H4 (cell line): Measurements from ENCODE around the gene SPDL1. TPM values are rescaled to one million over a fixed set of nuclear protein-coding genes. Genes with fewer than 3 reads are reported as not detected.
"Not testable (repeated sequence)": the region's sequence is repeated elsewhere in the genome, so short reads cannot be mapped to it uniquely, and the experiment has no call there.

Source experiments
- DNase-seq: peaks from one replicate; pipeline ENCODE4 v3.0.0-alpha.2; 2015; ENCODE audit warnings: low spot score
- total RNA-seq: library from RNA; depleted of rRNA; stranded (reverse); fragments of >200 nt; shearing (Covaris generic); gene quantifications from 2 replicates; pipeline ENCODE4 v1.2.3, GENCODE V29; 2014

Gene SPDL1
- total RNA-seq, 1 experiment from 2014 or later: 34.1 TPM

DNA sequence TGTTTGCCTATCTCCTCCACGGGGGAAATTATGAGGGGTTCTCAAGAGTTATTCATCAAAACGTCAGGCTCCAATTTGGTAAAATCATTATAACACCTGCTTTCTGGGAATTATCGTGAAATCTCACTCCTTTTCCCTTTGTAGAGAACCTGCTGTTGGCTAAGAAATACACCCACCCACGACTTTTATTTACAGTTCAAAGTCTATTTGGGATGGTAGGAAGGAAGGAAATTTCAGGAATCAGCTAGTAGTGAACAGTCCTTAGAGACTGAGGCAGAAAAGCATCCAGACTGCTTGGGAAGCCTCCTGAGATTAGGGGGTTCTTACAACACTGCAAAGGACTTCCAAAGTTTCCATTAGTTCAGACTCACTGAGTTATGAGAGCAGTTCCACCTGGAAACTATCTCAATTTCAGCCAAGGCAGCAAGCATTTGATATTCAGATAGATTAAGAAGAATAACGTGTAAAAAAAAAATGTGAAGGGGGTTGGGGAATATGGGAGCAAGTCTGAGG is 9.4 kb upstream of the SPDL1 start:
- DNase-seq: no peak

DNA sequence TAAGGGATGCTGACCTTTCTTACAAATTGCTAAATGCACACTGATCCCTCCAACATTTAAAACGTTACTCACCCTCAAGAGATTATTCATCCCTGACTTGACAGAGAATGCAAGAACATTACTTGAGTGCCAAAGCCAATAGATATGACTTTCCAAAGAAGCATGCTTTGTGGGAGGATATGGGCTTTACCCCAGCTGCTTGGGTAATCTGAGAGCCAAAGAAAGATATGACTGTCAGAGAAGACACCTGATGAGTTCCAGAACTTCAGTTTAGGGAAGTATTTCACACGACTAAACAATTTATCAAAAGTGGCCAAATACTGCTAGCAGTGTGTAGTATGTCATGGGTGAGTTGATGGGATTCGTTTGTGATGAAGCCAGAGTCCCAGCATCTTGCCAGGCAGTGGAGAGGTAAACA is 7.4 kb upstream of the SPDL1 start:
- no peak for DNase-seq

DNA sequence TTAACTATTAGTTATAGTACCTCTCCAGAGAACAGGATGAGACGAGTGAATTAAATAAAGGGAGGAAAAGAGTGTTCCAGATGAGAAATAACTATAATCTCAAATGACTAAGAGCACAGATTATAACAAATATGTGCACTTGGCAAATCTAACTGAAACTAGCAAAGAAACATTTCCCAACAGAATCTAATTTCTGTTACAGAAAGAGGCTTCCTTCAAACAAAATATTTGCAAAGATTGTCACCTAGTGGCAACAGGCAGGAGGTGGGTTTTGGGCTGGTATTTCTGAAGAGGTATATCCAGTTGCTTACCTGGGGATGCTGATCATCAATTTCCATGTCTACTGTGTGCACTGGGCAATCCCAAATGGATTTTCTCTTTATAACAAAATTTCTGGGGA is 5.6 kb upstream of the SPDL1 start:
- DNase-seq: peak; percentile 17

DNA sequence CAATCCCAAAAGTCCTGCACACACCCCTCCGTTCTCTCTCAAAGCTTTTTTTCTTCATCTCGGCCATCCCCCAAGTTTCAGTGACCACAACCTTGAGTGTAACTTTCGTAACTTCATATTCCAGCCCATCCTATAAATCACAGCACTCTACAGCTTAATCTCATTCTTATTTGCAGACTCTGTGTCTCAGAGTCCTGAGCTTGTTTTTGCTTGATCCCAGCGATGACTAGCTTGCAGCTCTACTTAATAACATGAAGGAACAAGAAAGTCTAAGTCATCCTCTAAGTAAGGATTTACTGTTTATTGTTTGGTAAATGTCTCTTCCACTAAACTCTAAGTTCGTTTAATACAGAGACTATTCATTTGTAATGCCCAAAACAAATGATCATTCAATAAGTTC is 2.6 kb upstream of the SPDL1 start:
- DNase-seq: no peak

DNA sequence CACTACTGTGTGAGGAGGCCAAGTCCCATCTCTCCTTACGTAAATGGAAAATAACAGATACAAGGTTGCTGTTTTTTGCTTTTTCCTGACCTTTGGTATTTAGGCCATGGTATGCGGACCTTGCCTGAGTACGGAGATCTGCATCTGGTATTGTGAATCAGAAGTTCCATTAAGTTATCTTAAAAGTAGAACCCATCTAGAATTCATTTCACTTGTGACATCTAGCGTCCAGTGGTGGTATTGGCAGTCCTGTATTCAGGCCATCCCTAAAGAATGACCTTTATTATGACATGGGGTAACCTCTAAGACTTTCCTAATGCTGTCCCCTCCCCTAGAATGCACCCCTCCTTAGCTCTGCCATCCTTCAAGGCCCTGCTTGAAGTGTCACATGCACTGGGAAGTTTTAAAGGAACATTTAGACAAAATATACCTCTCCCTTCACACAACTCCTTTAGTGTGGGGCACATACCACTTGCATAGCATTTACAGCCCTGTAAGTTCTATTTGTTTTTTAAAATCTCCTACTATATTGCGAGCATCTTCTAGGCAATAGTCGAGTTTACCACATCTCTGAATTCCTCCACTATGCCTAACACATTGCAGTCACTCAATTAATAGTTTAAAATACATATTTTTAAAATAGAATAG is 1.9 kb upstream of the SPDL1 start:
- peak; percentile 56 for DNase-seq

DNA sequence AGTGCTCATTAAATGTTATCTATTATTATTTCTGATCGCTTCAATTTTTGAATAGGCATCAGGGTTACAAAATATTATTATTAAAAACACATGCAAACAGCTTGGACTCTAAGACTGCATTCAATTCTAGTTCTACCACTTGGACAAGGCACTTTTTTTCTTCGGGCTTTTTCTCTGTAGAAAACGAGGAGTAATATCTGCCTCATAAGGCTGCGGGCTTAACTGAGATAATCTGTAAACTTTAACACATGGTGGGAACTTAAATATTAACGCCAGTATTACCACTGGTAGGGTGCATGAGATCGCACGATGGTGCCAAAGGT is 511 bp upstream of the SPDL1 start:
- no peak for DNase-seq

DNA sequence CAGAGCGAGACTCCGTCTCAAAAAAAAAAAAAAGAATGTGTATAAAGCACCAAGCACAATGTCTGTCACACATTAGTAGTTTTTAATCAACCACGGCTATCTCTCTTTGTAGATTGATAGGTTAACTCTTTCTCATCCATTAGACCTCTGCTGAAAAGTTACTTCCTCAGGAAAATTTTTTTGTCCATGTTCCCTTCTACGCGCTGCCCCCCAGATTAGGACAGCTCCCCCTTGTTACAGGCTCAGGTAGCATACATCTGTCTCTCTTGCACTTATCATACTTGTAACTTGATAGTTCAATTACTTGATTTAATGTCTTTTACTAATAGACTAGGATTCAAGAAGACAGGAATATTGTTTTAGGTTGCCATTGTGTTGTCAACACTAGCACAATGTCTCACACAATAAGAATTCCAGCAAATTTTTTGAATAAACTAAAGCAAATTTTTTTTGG is 1.5 kb downstream of the SPDL1 start:
- DNase-seq: no peak

DNA sequence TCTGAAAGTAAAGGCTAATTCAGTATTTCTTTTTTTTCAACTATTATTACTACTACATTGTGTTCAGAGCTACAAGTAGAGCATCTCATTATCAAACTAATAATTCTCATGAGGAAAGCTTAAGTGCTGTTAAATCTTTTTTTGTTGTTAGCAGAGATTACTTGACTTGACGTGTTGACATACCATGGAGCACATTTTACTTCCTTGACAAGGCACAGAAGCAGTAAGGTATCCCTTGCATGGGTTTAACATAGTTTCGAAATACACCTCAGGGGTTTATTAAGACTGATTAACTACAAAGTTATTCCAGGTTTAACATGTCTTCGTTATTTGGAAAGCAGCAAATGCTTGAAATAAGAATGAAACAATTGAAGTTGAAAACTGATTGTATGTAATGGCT is 7.0 kb downstream of the SPDL1 start:
- no peak for DNase-seq

DNA sequence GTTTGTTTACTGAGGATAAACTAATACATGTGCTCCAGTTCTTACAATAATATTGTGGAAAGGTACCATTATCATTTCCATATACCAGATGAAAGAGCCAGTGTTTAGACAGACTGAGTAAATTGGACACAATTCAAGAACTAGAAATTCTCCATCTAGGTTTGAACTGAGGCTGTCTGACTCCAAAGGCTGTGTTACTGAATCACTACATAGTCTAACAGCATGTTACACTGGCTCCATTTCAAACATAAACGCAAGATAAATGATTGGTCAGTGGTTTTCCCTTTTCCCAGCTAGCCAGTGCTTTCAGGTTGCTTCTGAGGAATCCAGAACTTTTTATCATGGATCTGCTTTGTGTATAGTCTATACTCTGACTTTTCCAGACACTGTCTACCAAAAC is 8.1 kb downstream of the SPDL1 start:
- no peak for DNase-seq

DNA sequence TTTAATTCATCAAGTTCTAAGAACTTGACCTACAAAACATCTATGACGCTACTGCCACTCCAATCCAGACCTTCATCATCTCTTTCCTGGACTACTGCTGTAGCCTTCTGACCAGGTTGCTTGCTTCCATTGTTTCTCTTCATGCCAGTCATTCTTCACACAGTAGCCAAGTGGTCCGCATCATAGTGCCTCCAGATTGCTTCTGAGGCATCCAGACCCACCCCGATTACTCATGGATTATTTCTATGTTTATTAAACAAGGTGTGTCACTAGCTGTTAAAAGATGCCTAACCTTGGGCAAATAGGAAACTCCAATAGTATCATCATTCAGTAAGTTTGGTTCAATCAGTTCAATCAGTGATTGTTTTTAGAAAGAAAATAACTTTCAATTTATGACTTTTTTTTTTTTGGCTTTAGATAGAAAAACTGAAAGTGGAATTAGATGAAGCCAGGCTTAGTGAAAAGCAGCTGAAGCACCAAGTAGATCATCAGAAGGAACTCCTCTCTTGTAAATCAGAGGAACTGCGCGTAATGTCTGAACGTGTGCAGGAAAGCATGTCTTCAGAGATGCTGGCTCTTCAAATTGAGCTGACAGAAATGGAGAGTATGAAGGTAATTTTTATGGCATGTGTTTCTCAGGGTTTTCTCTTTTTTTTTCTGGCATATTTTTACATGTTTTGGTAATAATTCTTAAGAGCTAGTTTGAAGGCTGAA is 9.5 kb downstream of the SPDL1 start:
- DNase-seq: no peak

DNA sequence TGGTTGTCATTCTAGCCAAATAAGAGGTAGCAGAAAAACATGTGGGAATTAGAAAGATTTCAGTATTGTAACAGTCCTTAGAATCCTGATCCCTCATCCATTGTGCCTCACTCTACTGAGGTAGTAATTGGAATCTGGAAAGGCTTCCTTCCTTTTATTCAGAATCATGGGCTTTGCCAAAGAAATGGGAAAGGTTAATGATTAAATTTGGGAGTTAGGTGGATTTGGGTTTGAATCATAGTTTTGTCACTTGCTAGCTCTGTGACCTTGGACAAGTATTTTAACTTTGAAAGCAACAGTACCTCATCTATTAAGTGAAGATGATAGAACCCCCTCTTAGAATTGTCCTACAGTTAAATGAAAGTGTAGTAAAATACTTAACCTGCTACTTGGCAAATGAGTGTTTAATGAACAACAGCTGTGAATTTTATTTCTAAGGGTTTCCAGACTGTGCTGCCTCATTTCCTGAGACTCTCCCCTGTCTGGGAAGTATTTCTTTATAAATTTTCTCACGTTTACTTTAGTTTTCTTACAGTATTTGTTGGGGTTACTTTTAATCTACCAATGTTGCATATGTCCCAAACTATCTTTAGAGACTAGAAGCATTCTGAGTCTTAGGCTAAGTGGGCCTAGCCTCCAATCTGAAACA is 11.7 kb downstream of the SPDL1 start:
- no peak for DNase-seq

DNA sequence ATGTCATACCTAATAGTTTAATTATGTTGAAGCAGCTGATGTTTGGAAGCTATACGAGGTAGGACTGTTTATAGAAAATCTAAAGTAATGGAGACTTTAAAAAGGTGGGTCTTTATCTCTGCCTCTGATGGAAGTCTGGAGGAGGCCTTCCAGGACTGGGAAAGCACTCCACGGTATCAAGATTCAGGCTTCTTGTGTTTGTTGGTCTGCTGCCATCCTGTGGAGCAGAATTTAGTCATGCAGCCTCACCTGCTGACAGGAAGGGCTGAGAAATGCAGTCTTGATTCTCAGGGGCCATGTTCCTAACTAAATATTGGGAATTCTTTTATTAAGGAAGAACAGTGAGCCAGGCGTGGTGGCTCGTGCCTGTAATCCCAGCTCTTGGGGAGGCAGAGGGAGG is 15.9 kb downstream of the SPDL1 start:
- no peak for DNase-seq

DNA sequence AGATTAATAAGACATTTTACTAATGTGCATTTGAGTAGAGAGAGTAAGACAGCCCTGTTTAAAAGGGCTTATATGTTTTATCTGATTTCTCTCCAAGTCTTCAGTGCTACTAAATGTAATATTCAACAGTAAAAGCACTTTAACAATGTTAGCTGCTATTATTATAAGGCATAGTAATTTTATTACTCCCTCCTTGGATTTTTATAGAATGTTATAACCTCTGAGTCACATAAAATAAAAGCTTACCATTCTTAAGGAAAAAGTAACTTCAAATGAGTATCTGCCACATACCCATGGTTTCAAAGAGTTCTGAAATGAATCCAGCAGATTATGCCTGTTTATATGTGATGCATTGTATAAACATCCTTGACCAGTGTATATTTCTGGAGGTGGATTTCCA is 19.0 kb downstream of the SPDL1 start:
- no peak for DNase-seq

DNA sequence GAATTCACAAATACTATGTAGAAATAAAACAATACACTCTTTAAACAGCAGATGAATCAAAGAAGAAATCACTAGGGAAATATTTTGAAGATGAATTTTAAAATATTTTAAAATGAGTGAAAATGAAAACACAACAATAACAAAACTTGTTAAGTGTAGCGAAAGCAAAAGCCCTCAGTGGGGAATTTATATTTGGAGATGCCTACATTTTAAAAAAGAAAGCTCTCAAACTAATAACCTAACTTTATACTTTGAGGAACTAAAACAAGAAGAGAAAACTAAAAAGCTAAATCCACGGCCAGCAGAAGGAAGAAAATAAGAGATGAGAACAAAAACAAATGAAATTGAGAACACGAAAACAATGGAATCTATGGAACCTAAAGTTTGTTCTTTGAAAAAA is 22.7 kb downstream of the SPDL1 start:
- no peak for DNase-seq

DNA sequence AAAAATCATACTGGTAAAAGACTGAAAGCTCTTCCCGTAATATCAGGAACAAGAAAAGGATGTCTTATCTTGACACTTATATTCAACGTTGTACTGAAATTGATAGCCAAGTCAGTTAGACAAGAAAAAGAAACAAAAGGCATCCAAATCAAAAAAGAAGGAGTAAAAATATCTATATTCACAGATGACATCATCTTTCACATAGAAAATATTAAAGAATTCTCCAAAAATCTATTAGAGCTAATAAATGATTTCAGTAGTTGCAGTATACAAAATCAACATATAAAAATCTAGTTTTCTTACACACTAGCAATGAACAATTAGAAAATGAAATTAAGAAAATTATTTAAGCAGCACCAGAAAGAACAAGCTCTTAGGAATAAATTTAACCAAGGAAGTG is 24.3 kb downstream of the SPDL1 start:
- no peak for DNase-seq

DNA sequence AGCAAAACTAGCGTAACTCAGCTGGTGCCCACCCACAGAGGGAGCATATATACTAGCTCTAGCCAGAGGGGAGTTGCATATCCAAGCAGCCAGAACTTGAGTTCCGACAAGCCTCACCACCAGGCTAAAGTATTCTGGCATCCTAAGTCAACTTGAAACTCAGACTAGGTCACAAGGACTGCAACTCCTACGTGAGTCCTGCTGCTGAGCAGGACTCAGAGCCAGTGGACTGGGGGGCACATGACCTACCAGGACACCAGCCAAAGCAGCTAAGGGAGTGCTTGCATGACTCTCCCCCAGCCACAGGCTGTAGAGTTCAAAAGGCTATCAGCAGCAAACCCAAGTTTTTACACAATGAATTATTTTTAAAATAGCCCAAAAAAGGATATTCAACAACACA is 26.1 kb downstream of the SPDL1 start:
- no peak for DNase-seq

DNA sequence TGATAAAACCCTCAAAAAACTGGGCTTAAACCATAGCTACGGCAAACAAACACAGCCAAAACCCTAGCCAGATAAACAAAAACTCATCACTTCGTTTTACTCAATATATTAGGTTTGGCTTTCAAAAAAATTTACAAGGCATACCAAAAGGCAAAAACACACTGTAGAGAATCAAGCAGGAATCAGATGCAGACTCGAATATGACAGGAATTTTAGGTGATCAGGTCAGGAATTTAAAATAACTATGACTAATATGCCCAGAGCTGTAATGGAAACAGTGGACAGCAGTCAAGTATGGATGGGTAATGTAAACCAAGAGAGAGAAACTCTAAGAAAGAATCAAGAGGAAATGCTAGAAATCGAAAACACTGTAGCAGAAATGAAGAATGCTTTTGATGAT is 27.0 kb downstream of the SPDL1 start:
- no peak for DNase-seq

DNA sequence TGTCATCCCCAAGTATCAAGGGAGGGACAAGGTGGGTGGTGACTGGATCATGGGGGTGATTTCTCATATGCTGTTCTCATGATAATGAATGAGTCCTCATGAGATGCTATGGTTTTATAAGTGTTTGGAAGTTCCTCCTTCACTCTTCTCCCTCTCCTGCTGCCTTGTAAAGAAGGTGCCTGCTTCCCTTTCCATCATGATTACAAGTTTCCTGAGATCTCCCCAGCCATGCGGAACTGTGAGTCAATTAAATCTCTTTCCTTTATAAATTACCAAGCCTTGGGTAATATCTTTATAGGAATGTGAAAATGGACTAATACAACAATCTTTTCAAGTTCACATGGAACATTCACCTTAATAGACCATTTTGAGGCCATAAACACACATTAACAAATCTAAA is 32.0 kb downstream of the SPDL1 start:
- no peak for DNase-seq

DNA sequence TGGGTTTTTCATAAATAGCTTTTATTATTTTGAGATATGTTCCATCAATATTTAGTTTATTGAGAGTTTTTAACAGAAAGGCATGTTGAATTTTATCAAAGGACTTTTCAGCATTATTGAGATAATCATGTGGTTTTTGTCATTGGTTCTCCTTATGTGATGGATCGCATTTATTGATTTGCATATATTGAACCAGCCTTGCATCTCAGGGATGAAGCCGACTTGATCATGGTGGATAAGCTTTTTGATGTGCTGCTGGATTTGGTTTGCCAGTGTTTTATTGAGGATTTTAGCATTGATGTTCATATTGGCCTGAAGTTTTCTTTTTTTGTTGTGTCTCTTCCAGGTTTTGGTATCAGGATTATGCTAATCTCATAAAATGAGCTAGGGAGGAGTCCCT is 40.7 kb downstream of the SPDL1 start:
- DNase-seq: not testable (repeated sequence)

DNA sequence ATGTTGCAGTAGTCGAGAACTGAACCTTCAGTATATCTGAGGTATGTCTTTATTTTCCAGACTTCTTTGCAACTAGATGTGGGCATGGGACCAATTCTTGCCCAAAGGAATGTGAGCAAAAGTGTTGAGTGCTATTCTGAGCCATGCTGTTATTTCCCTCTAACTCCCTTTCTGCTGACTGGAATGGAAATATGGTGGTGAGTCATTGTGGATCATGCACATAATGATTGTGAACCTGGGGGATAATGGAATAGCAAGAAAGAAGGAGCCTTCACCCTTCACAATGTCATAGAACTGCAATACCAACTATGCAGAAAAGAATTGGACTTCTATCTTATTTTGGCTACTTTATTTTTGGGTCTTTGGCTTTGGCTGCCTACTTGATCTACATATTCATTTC is 43.2 kb downstream of the SPDL1 start:
- DNase-seq: peak; percentile 56

DNA sequence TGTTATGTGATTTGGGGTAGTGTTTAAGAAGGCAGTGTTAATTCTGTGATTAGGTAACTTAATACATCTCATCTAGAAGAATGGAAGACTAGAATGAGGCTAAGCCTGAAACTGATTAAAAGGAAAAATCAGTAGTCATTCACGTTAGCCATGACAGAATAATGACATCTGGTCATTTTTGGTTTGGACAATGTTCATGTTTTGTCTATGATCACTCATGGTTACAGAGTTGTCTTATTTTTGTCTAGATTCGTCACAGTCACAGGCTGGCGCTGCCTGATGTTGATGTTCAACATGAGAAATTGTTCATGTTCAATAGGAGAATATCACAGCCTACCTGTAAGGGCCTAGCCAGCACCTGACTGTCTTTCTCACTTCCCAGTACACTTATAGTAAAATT is 44.0 kb downstream of the SPDL1 start:
- DNase-seq: no peak

DNA sequence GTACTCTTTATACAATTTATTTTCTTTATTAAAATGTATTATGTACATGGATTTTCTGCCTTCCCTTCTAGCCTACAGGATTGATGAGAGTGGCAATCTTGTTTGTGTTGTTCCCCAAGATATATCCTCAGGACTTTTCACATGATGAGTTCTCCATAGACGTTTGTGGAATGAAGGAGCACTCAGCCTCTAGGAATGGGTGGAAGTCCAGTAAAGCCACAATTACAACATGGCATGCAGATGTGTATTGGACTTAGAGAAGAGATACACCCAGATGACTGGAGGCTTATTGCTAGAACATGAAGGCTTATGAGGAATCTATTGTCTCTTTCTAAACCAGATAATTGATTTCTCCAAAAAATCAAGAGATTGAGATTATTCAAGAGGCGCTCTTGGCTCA is 45.3 kb downstream of the SPDL1 start:
- no peak for DNase-seq

DNA sequence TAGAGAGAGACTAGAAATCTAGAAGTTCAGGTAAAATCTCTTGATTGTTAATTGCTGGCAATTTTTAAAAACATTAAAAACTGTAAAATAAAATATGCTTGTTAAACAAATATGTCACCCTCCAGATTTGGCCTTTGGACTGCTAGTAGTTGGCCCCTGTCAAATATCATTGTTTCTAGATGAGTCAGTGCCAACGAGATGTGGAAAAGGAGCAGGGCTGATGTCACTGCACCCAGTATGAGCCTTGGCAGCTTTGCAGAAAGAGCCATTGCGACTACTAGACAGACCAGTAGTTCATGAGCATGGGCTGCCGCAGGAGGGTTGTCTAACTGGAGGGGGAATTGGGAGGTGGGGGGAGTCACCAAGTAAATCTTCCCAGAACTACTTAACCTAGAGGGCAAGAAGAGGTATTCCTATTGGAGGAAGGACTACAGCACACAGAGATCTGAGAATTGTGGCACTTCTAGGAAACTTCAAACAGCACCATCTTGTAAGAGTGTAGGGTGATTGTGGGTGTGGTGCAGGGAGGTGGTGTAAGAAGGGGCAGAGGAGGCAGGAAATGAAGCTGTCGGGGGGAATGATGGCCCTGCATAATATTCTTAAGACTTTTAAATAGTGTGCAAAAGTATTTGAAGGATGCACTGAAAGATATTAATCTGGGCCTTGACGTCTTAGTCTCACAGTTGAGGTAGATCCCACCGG is 46.4 kb downstream of the SPDL1 start:
- DNase-seq: peak; percentile 60
